Astrocyte (in vitro differentiated cells and primary cell): ENCODE measurements around the gene UCP2. TPM values are rescaled to one million over a fixed set of nuclear protein-coding genes. Genes with fewer than 3 reads are reported as not detected.
A peak's percentile ranks its signal among the peaks of the same experiment; 100 is the strongest.

ENCODE experiments used
- DNase-seq: peaks from one replicate; pipeline ENCODE4 v3.0.0-alpha.2; 2010; ENCODE audit warnings: low read depth
- FAIRE-seq: peaks from 2 replicates; lab custom pipeline; 2011; peaks lifted over from hg19 to GRCh38; lab: Jason Lieb, UNC
- H2AFZ ChIP-seq: 2 replicates; pipeline ENCODE4 v1.6.0; 2012; ENCODE audit warnings: low read depth, low read length, inconsistent platforms
- H3K27ac ChIP-seq: 2 replicates; pipeline ENCODE4 v1.5.1; 2011; ENCODE audit warnings: low read depth, low read length, inconsistent platforms
- H3K27me3 ChIP-seq: 2 replicates; pipeline ENCODE4 v1.6.0; 2011; ENCODE audit warnings: low read length, inconsistent platforms; ENCODE audit not compliant: insufficient read depth
- H3K36me3 ChIP-seq: 2 replicates; pipeline ENCODE4 v1.5.1; 2011; ENCODE audit warnings: low read length, inconsistent platforms; ENCODE audit not compliant: insufficient read depth
- H3K4me1 ChIP-seq: 2 replicates; pipeline ENCODE4 v1.5.1; 2011; ENCODE audit warnings: low read length, inconsistent platforms; ENCODE audit not compliant: insufficient read depth
- H3K4me2 ChIP-seq: 2 replicates; pipeline ENCODE4 v1.6.0; 2012; ENCODE audit warnings: low read length, inconsistent platforms
- H3K4me3 ChIP-seq: 2 replicates; pipeline ENCODE4 v1.5.1; 2011; ENCODE audit warnings: low read depth, mild to moderate bottlenecking, low read length, inconsistent platforms; ENCODE audit not compliant: insufficient read depth
- H3K79me2 ChIP-seq: 2 replicates; pipeline ENCODE4 v1.6.0; 2012; ENCODE audit warnings: mild to moderate bottlenecking, low read length, inconsistent platforms; ENCODE audit not compliant: insufficient read depth
- H3K9ac ChIP-seq: 2 replicates; pipeline ENCODE4 v1.6.0; 2012; ENCODE audit warnings: mild to moderate bottlenecking, low read length, inconsistent platforms
- H3K9me3 ChIP-seq: 2 replicates; pipeline ENCODE4 v1.5.1; 2012; ENCODE audit warnings: low read depth, mild to moderate bottlenecking, low read length, inconsistent platforms; ENCODE audit not compliant: insufficient read depth
- H4K20me1 ChIP-seq: 2 replicates; pipeline ENCODE4 v1.6.0; 2012; ENCODE audit warnings: low read length, inconsistent platforms; ENCODE audit not compliant: insufficient read depth
- H3K27ac Mint-ChIP-seq: one replicate; pipeline ENCODE4 v1.8.0; 2021; ENCODE audit warnings: mild to moderate bottlenecking, mixed read lengths; ENCODE audit not compliant: unreplicated experiment
- H3K27me3 Mint-ChIP-seq: one replicate; pipeline ENCODE4 v1.8.0; 2021; ENCODE audit warnings: low read depth, mixed read lengths; ENCODE audit not compliant: unreplicated experiment
- H3K36me3 Mint-ChIP-seq: one replicate; pipeline ENCODE4 v1.8.0; 2021; ENCODE audit warnings: low read depth, mixed read lengths; ENCODE audit not compliant: unreplicated experiment
- H3K4me1 Mint-ChIP-seq: one replicate; pipeline ENCODE4 v1.8.0; 2021; ENCODE audit warnings: low read depth, mixed read lengths; ENCODE audit not compliant: unreplicated experiment
- H3K4me3 Mint-ChIP-seq: one replicate; pipeline ENCODE4 v1.8.0; 2021; ENCODE audit warnings: mild to moderate bottlenecking, moderate library complexity, mixed read lengths; ENCODE audit not compliant: unreplicated experiment
- H3K9me3 Mint-ChIP-seq: one replicate; pipeline ENCODE4 v1.8.0; 2021; ENCODE audit warnings: mild to moderate bottlenecking, mixed read lengths; ENCODE audit not compliant: unreplicated experiment
- CTCF ChIP-seq: IDR thresholded peaks from 2 replicates; pipeline ENCODE4 v1.5.1; 2011; ENCODE audit warnings: low read depth, mild to moderate bottlenecking, inconsistent platforms, low read length, moderate library complexity; ENCODE audit not compliant: insufficient read depth
- EZH2 ChIP-seq: IDR thresholded peaks from 2 replicates; pipeline ENCODE4 v1.6.1; 2012; ENCODE audit warnings: mild to moderate bottlenecking, low read length, inconsistent platforms; ENCODE audit not compliant: insufficient read depth
- total RNA-seq: library from RNA; stranded (reverse); gene quantifications from 2 replicates; pipeline ENCODE4 v1.2.1, GENCODE V29; 2021

The UCP2 gene
- total RNA-seq, 1 donor from 2014 or later, result 83.0 TPM

GRCh38 chr11:74013141-74013540 is 30.5 kb upstream of the UCP2 start:
- no peak for DNase-seq

GRCh38 chr11:74012074-74012809 is 29.6 kb upstream of the UCP2 start:
- DNase-seq, result no peak
- no peak overlapping the region for H3K9ac ChIP-seq

More at GRCh38 chr11:74013141-74013540, 30.5 kb upstream of the UCP2 start:
- Histone ChIP-seq H2AFZ (no peak overlapping the region), H3K4me3 (no peak overlapping the region), H3K9ac (no peak overlapping the region), H4K20me1 (no peaks in the 10 kb centered on the region), H3K79me2 (no peaks in the 10 kb centered on the region), H3K4me1 (no peaks in the 10 kb centered on the region), H3K36me3 (no peaks in the 10 kb centered on the region), H3K27ac (no peak overlapping the region), H3K9me3 (no peaks in the 10 kb centered on the region), H3K27me3 (no peaks in the 10 kb centered on the region), H3K4me2 (no peak overlapping the region)
- Mint-ChIP-seq H3K9me3 (no peaks in the 10 kb centered on the region), H3K4me3 (no peak overlapping the region), H3K4me1 (peaks cover 3% of the 10 kb centered on the region), H3K36me3 (peaks cover 52% of the 10 kb centered on the region), H3K27ac (no peak overlapping the region), H3K27me3 (peaks cover 2% of the 10 kb centered on the region)
- no peak for FAIRE-seq
- TF ChIP-seq CTCF, result no peak
- TF ChIP-seq EZH2, result no peak

More at GRCh38 chr11:74012074-74012809, 29.6 kb upstream of the UCP2 start:
- Mint-ChIP-seq H3K9me3 (no peaks in the 10 kb centered on the region), H3K4me1 (peaks cover 3% of the 10 kb centered on the region), H3K27me3 (peaks cover 2% of the 10 kb centered on the region), H3K36me3 (peaks cover 51% of the 10 kb centered on the region), H3K4me3 (no peak overlapping the region), H3K27ac (peak overlapping the region; percentile 12)
- no peaks in the 10 kb centered on the region for H3K36me3 ChIP-seq
- H3K4me1 ChIP-seq, result no peaks in the 10 kb centered on the region
- H2AFZ ChIP-seq, result no peak overlapping the region
- H3K27me3 ChIP-seq, result no peaks in the 10 kb centered on the region
- no peak overlapping the region for H3K4me3 ChIP-seq
- no peak overlapping the region for H3K4me2 ChIP-seq
- H3K27ac ChIP-seq, result no peak overlapping the region
- no peaks in the 10 kb centered on the region for H3K79me2 ChIP-seq
- no peak for TF ChIP-seq EZH2
- no peak for TF ChIP-seq CTCF
- no peak for FAIRE-seq
- no peaks in the 10 kb centered on the region for H4K20me1 ChIP-seq
- no peaks in the 10 kb centered on the region for H3K9me3 ChIP-seq
